Measurements from ENCODE around the gene MAN1B1. TPM values are rescaled to one million over a fixed set of nuclear protein-coding genes. Genes with fewer than 3 reads are reported as not detected.

Gene MAN1B1
- total and polyA plus RNA-seq, 2 donors (not counting 3 experiments of a cell fraction or from before 2014, with no cell fraction given), result 75.3 to 83.3 TPM

GRCh38 chr9:137148242-137148641, 61.5 kb downstream of the MAN1B1 start:
- DNase-seq (ENCODE audit: low read depth, low spot score), result no peak
- Histone ChIP-seq H3K4me3 (replicated peaks in 1 of 3; ENCODE audit: insufficient read depth in 1 of 3, low read depth in 1 of 3, low read length in 3 of 3) (no peak overlapping the region), H3K27ac (ENCODE audit: insufficient read depth, low read depth, low read length) (no peak overlapping the region), H3K79me2 (ENCODE audit: control insufficient read depth, insufficient read depth, low read length) (no peaks in the 10 kb centered on the region), H3K36me3 (ENCODE audit: control insufficient read depth in 2 of 2, extremely low read depth in 1 of 2, insufficient read depth in 2 of 2, low read length in 2 of 2) (no peaks in the 10 kb centered on the region), H3K4me1 (ENCODE audit: control insufficient read depth, extremely low read depth, insufficient read depth, low read length) (no peaks in the 10 kb centered on the region), H3K4me2 (ENCODE audit: insufficient read depth, low read length) (no peak overlapping the region), H2AFZ (ENCODE audit: low read depth, low read length) (no peak overlapping the region), H3K27me3 (ENCODE audit: control insufficient read depth in 2 of 2, insufficient read depth in 2 of 2, low read length in 2 of 2) (no peaks in the 10 kb centered on the region), H3K9me1 (replicated peaks; ENCODE audit: control insufficient read depth, extremely low read depth, insufficient read depth, low read length) (no peaks in the 10 kb centered on the region), H4K20me1 (replicated peaks; ENCODE audit: control insufficient read depth, extremely low read depth, insufficient read depth, low read length) (no peaks in the 10 kb centered on the region), H3K9ac (replicated peaks; ENCODE audit: extremely low read depth, insufficient read depth, low read length) (no peak overlapping the region), H3K9me3 (replicated peaks; ENCODE audit: control insufficient read depth, insufficient read depth, low read length) (no peaks in the 10 kb centered on the region)
- POLR2A ChIA-PET, result no interaction called here
- CTCF ChIA-PET, result no interaction called here
- dilution Hi-C loops (cut with MboI; ENCODE audit: extremely low pct_ligation_motif_present, low sequenced_read_pairs) (no loop called here), intact Hi-C loops (cut with micrococcal nuclease) (no loop called here)
- no peak for FAIRE-seq
- TF ChIP-seq FOS (IDR thresholded peaks at IDR 0.05; ENCODE audit: borderline replicate concordance, insufficient read depth, low read length), result no peak
- TF ChIP-seq JUN (IDR thresholded peaks at IDR 0.05; ENCODE audit: borderline replicate concordance, insufficient read depth, insufficient read length, low read depth), result no peak
- no peak for TF ChIP-seq EZH2 (IDR thresholded peaks at IDR 0.05; ENCODE audit: borderline replicate concordance, low read depth, low read length, severe bottlenecking)
- no TSS peak for BruUV-seq (replicated peaks)

- H4K20me1 ChIP-seq (replicated peaks; ENCODE audit: control insufficient read depth, extremely low read depth, insufficient read depth, low read length), result no peaks in the 10 kb centered on the region
- H3K4me3 ChIP-seq (replicated peaks in 1 of 3; ENCODE audit: insufficient read depth in 1 of 3, low read depth in 1 of 3, low read length in 3 of 3), result no peak overlapping the region
- H3K27me3 ChIP-seq (ENCODE audit: control insufficient read depth in 2 of 2, insufficient read depth in 2 of 2, low read length in 2 of 2), result no peaks in the 10 kb centered on the region
- H3K9ac ChIP-seq (replicated peaks; ENCODE audit: extremely low read depth, insufficient read depth, low read length), result no peak overlapping the region
- no peaks in the 10 kb centered on the region for H3K79me2 ChIP-seq (ENCODE audit: control insufficient read depth, insufficient read depth, low read length)
- dilution Hi-C loops (cut with MboI; ENCODE audit: extremely low pct_ligation_motif_present, low sequenced_read_pairs) (no loop called here), intact Hi-C loops (cut with micrococcal nuclease) (no loop called here)
- H3K9me3 ChIP-seq (replicated peaks; ENCODE audit: control insufficient read depth, insufficient read depth, low read length), result no peaks in the 10 kb centered on the region
- TF ChIP-seq EZH2 (IDR thresholded peaks at IDR 0.05; ENCODE audit: borderline replicate concordance, low read depth, low read length, severe bottlenecking) (no peak), POLR2A (IDR thresholded peaks at IDR 0.05; ENCODE audit: low read depth, low read length) (no peak), GATA2 (IDR thresholded peaks at IDR 0.05; ENCODE audit: insufficient read depth, insufficient read length, low read depth, low read length) (no peak), JUN (IDR thresholded peaks at IDR 0.05; ENCODE audit: borderline replicate concordance, insufficient read depth, insufficient read length, low read depth) (no peak), MAX (IDR thresholded peaks at IDR 0.05; ENCODE audit: insufficient read depth, insufficient read length) (no peak), POLR2AphosphoS5 (IDR thresholded peaks at IDR 0.05; ENCODE audit: insufficient read depth, low read depth, low read length) (no peak), FOS (IDR thresholded peaks at IDR 0.05; ENCODE audit: borderline replicate concordance, insufficient read depth, low read length) (no peak), MYC (IDR thresholded peaks at IDR 0.05; ENCODE audit: low read depth, low read length) (no peak), CTCF (IDR thresholded peaks at IDR 0.05; ENCODE audit: extremely low read depth in 1 of 2, insufficient read depth in 1 of 2, low read depth in 1 of 2, low read length in 2 of 2) (no peak)
- ChIA-PET CTCF (no interaction called here), POLR2A (no interaction called here)
- H3K4me1 ChIP-seq (ENCODE audit: control insufficient read depth, extremely low read depth, insufficient read depth, low read length), result no peaks in the 10 kb centered on the region
- BruUV-seq (replicated peaks), result no TSS peak
- no peak overlapping the region for H3K4me2 ChIP-seq (ENCODE audit: insufficient read depth, low read length)
- H2AFZ ChIP-seq (ENCODE audit: low read depth, low read length), result no peak overlapping the region
- H3K27ac ChIP-seq (ENCODE audit: insufficient read depth, low read depth, low read length), result no peak overlapping the region
- FAIRE-seq, result no peak
- no peaks in the 10 kb centered on the region for H3K36me3 ChIP-seq (ENCODE audit: control insufficient read depth in 2 of 2, extremely low read depth in 1 of 2, insufficient read depth in 2 of 2, low read length in 2 of 2)
- DNase-seq (ENCODE audit: low read depth, low spot score), result no peak
- no peaks in the 10 kb centered on the region for H3K9me1 ChIP-seq (replicated peaks; ENCODE audit: control insufficient read depth, extremely low read depth, insufficient read depth, low read length)
These were observed 61.9 kb downstream of the MAN1B1 start for GRCh38 chr9:137148661-137149060.

All from endothelial cell of umbilical vein (primary cell).